ENCODE measurements around the gene LGALS7. TPM values are rescaled to one million over a fixed set of nuclear protein-coding genes. Genes with fewer than 3 reads are reported as not detected.

LGALS7 gene
- polyA plus RNA-seq, 1 experiment, result not detected

DNA sequence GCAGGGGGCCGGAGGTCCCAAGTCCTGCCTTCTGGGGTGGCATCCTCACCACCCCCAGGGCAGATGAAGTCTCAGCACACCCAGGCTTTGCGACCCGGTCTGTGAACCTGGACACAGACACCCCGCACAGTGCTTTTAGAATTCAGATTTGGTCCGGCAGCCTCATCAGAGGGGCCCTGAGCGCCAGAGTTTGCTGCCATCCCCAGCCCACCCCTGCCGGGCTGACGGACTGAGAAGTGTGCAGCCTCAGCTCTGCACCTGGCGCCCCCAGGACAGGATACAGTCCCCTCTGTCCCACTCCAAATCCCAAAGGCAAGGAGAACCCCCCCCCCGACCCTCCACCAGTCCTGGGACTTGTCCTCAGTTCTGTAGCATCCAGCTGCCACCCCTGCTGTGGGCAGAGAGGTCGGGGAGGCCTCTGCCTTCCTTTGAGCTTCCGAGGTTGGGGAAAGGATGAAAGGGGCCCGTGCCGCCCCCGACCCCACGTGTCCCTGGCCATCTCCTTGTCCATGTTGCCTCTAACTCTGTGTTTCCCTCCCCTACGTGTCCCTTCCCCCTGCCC is 45.9 kb downstream of the LGALS7 start:
- H3K4me3 ChIP-seq (ENCODE audit: low read depth, low read length), result no peak overlapping the region
- peaks cover 77% of the 10 kb centered on the region for H3K36me3 ChIP-seq (ENCODE audit: control insufficient read depth, insufficient read depth, low read length)
- no peak for TF ChIP-seq CTCF (IDR thresholded peaks at IDR 0.05; ENCODE audit: insufficient read depth, low read depth, low read length)
- DNase-seq (ENCODE audit: low read depth), result no peak
- no peaks in the 10 kb centered on the region for H3K27me3 ChIP-seq (ENCODE audit: control insufficient read depth, insufficient read depth, low read length)
- ChIA-PET CTCF (no interaction called here), POLR2A (no interaction called here)

DNA sequence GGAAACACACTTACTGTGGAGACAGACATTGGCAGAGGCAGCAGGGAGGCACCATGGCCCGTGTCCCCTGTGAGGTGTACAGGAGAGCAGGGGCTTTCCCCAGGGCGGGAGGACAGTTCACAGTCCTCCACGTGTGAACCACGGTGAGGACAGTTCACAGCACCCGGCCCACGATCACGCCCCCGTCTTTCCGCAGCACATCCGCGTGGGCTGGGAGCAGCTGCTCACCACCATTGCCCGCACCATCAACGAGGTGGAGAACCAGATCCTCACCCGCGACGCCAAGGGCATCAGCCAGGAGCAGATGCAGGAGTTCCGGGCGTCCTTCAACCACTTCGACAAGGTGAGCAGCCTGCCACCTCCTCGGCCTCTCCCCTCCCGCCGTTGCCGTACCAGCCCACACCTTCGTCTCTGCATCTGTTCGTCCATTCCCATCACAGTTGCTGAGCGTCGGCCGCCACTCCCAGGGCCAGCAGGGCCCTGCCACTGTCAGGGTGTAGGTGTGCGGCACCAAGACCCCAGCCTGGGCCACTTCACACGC is 46.5 kb downstream of the LGALS7 start:
- ChIA-PET CTCF (no interaction called here), POLR2A (no interaction called here)
- H3K4me3 ChIP-seq (ENCODE audit: low read depth, low read length), result no peak overlapping the region
- no peak for TF ChIP-seq CTCF (IDR thresholded peaks at IDR 0.05; ENCODE audit: insufficient read depth, low read depth, low read length)
- no peak for DNase-seq (ENCODE audit: low read depth)
- peaks cover 80% of the 10 kb centered on the region for H3K36me3 ChIP-seq (ENCODE audit: control insufficient read depth, insufficient read depth, low read length)
- no peaks in the 10 kb centered on the region for H3K27me3 ChIP-seq (ENCODE audit: control insufficient read depth, insufficient read depth, low read length)

DNA sequence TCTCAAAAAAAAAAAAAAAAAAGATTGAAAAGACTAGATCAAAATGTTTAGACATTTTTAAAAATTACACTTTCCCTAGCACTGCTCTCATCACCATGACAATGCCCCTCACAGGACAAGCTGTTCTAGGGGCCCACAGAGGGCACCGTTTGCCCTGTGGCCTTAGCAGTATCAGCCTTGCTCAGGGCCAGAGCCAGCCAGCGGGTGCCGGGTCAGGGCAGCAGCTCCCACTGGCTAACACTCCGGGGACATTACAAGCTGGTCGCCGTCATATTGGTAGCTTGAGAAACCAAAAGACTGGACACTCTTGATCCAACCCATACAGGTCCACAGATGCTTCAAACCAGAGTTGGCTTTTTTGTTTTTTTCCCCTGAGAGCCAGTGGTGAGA is 47.0 kb downstream of the LGALS7 start:
- H3K27me3 ChIP-seq (ENCODE audit: control insufficient read depth, insufficient read depth, low read length), result no peaks in the 10 kb centered on the region
- no peak for DNase-seq (ENCODE audit: low read depth)
- no peak for TF ChIP-seq CTCF (IDR thresholded peaks at IDR 0.05; ENCODE audit: insufficient read depth, low read depth, low read length)
- POLR2A ChIA-PET, result no interaction called here
- no peak overlapping the region for H3K4me3 ChIP-seq (ENCODE audit: low read depth, low read length)
- CTCF ChIA-PET, result interaction anchor here (0.6 kb wide), 1 partner anchor 127 kb away, joined by 3 read pairs; no protein-coding TSS in a partner anchor
- peaks cover 80% of the 10 kb centered on the region for H3K36me3 ChIP-seq (ENCODE audit: control insufficient read depth, insufficient read depth, low read length)

DNA sequence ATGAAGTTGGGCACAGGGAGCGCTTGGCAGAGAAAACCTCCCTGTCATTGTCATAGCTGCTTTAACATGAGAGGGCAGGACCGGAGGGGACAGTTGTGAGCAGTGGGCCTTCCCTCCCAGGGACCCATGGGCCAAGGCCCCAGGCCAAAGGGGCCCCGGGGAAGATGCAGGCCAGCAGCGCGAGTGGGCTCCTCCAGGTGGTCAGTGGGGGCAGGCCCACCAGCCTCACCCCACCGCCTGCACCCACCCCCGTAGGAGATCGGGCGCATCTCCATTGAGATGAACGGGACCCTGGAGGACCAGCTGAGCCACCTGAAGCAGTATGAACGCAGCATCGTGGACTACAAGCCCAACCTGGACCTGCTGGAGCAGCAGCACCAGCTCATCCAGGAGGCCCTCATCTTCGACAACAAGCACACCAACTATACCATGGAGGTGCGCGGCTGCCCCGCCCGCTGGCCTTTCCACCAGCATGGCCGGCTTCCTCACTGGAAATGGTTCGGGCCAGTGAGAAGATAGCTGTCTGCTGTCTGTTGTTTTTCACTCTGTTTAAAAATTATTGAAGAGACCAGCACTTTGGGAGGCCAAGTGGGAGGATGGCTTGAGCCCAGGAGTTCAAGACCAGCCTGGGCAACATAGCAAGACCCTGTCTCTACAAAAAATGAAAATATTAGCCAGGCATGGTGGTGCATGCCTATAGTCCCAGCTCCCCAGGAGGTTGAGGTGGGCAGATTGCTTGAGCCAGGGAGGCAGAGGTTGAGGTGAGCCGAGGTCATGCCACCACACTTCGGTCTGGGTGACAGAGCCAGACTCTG is 47.6 kb downstream of the LGALS7 start:
- Histone ChIP-seq H3K36me3 (ENCODE audit: control insufficient read depth, insufficient read depth, low read length) (peaks cover 80% of the 10 kb centered on the region), H3K4me3 (ENCODE audit: low read depth, low read length) (no peak overlapping the region), H3K27me3 (ENCODE audit: control insufficient read depth, insufficient read depth, low read length) (no peaks in the 10 kb centered on the region)
- ChIA-PET CTCF (interaction anchor here (0.6 to 1.4 kb wide), 2 partner anchors 9 to 127 kb away, joined by 3 read pairs; no protein-coding TSS in a partner anchor), POLR2A (no interaction called here)
- DNase-seq (ENCODE audit: low read depth), result no peak
- TF ChIP-seq CTCF (IDR thresholded peaks at IDR 0.05; ENCODE audit: insufficient read depth, low read depth, low read length), result no peak
